ENCODE measurements around the gene SKI. TPM values are rescaled to one million over a fixed set of nuclear protein-coding genes. Genes with fewer than 3 reads are reported as not detected.

SKI gene
- total RNA-seq, 1 donor from 2014 or later, result 90.0 TPM

DNA sequence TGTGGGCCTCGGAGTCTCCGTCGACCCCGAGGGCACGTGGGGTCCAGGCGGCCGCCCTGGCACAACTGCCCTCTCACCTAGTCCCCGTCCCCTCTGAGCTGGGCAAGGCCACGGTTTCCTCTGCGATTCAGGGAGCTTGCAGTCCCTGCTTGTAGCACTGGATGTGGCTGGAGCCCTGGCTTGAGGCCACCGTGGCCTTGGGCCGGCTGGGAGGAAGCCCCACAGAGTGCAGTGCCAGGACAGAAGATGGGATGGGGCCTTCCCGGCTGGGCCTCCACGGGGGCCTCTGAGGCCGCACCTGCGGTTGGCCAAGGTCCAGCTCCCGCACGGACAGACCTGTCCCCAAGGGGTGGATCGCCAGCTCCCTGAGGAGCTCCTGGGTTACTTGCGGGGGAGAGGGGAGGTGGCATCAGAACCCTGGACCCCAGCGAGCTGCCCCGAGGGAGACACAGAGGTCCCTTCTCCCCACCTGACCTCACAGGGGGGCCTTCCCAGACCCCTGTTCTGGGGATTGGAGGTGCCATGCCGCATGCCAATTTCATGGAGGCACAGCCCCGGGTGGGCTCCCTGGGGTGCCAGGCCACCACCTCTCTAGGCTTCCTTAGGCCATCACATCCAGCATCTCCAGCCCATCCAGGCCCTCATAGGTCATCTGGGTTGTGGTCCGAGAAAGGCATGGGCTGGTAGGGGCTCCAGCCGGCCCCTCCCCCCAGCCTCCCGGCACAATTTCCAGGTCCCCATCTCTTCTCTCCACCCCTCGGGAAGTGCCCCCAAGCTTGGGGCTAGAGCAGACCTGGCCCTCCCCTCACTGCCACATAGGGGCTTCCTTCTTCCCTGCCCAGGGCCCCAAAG lies 82.4 kb downstream of the SKI start:
- Histone ChIP-seq H3K9me3 (no peaks in the 10 kb centered on the region), H3K27ac (peak overlapping the region; percentile 92), H3K4me1 (peaks cover 47% of the 10 kb centered on the region), H3K4me3 (no peak overlapping the region), H3K36me3 (peaks cover 38% of the 10 kb centered on the region), H3K27me3 (ENCODE audit: low read depth) (no peaks in the 10 kb centered on the region)
- DNase-seq, result no peak
- intact Hi-C loops (cut with DNase I), result no loop called here
- TF ChIP-seq, protein P1, sequence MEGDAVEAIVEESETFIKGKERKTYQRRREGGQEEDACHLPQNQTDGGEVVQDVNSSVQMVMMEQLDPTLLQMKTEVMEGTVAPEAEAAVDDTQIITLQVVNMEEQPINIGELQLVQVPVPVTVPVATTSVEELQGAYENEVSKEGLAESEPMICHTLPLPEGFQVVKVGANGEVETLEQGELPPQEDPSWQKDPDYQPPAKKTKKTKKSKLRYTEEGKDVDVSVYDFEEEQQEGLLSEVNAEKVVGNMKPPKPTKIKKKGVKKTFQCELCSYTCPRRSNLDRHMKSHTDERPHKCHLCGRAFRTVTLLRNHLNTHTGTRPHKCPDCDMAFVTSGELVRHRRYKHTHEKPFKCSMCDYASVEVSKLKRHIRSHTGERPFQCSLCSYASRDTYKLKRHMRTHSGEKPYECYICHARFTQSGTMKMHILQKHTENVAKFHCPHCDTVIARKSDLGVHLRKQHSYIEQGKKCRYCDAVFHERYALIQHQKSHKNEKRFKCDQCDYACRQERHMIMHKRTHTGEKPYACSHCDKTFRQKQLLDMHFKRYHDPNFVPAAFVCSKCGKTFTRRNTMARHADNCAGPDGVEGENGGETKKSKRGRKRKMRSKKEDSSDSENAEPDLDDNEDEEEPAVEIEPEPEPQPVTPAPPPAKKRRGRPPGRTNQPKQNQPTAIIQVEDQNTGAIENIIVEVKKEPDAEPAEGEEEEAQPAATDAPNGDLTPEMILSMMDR (IDR thresholded peaks at IDR 0.05), result no peak
- no peak for ATAC-seq

DNA sequence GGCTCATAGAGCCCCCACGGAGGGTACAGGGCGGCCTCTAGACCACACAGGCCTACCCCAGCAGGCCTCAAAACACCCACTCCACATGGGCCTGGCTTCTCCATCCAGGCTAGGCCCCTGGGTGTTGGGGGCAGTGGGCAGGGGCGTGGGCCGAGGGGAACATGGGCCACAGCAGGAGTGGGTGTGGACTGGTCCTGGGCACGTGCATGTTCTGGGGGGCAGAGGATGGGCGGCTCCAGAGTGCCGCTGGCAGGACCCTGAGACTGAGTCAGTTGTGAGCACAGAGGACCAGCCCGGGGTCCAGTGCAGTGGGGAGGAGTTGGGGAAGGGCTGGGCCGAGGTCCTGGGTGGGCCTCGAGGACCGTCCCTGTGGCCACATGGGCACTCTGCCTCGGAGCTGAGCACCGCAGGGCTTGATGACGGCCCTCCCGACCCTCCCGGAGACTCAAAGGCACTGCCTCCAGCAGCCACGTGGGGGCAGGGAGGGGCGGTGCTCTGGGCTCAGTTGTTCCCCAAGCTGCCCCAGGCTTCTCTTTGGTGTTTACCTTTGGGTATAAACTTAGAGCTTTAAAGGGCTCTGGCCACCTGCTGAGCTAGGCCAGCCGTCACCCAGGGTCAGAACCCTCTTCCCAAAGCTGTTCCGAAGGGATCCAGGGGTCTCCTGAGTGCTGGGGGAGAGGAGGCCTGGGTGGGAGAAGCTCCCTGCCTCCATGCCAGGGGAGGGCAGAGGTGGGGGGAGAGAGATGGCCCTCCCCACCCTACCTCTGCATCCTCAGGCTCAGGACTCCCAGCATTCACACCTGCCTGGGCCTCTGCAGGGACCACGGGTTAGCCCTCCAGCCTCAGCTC lies 83.3 kb downstream of the SKI start:
- intact Hi-C loops (cut with DNase I), result no loop called here
- peaks cover 55% of the 10 kb centered on the region for H3K4me1 ChIP-seq
- TF ChIP-seq, protein P1 (IDR thresholded peaks at IDR 0.05), result peak; percentile 51
- no peak overlapping the region for H3K4me3 ChIP-seq
- H3K36me3 ChIP-seq, result peaks cover 30% of the 10 kb centered on the region
- peak overlapping the region; percentile 92 for H3K27ac ChIP-seq
- peak; percentile 32 to 34 for ATAC-seq
- DNase-seq, result peak; percentile 75
- H3K27me3 ChIP-seq (ENCODE audit: low read depth), result no peaks in the 10 kb centered on the region
- no peaks in the 10 kb centered on the region for H3K9me3 ChIP-seq

DNA sequence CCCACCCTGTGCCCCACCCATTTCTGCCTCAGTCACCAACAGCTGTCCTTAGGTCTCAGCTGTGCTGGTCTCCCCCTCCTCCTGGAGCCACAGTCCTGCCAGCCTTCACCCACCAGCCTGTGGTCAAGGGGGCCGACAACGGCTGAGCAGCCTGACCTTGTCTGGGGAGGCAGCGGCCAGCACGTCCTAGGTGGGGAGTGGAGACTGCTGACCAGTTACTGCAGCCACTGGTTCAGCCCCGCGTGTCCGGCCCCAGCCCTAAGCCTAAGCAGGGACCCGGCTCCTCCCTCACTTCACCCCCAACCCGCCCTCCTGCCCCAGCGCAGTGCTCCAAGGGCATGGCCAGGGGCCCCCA lies 84.0 kb downstream of the SKI start:
- no peaks in the 10 kb centered on the region for H3K27me3 ChIP-seq (ENCODE audit: low read depth)
- no peak overlapping the region for H3K4me3 ChIP-seq
- no peaks in the 10 kb centered on the region for H3K9me3 ChIP-seq
- H3K27ac ChIP-seq, result peak overlapping the region; percentile 92
- TF ChIP-seq, protein P1 (IDR thresholded peaks at IDR 0.05), result no peak
- intact Hi-C loops (cut with DNase I), result no loop called here
- H3K36me3 ChIP-seq, result peaks cover 22% of the 10 kb centered on the region
- no peak for ATAC-seq
- H3K4me1 ChIP-seq, result peaks cover 61% of the 10 kb centered on the region
- no peak for DNase-seq

DNA sequence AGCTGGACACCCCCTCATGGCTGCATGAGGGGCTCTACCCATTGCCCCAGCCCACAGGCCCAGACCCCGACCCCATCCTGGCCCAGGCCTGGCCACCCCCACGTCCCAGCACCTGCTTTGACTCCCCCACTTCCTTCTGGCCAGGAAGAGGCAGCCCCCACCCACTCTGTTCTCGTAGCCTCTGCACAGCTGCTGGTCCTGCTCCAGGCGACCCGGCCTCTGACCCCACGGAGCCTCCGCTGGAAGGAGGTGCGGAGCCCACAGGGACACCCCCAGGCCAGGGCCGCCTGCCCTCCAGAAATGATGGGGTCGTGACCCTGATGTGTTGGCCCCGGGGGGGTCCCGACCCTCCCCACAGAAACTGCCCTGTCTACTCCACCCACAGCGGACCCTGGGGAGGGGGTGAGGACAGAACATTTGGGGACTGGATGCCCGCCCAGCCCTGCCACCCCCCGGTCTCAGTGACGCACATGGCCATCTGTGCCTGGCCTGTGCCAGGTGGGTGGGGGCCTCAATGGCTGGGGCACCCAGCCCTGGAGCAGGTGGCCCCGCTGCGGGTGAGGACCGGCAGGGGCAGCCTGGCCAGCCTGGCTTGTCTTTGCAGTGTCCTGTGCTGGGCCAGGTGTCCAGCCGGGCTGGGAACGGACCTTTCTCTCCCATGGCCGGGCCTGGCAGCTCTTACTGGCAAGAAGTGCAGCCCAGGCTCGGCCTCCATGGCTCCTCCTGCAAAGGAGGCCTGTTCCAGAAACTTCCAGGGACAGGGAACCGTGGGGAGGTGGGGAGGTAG lies 84.6 kb downstream of the SKI start:
- Histone ChIP-seq H3K9me3 (no peaks in the 10 kb centered on the region), H3K36me3 (peaks cover 17% of the 10 kb centered on the region), H3K4me3 (no peak overlapping the region), H3K4me1 (peaks cover 61% of the 10 kb centered on the region), H3K27ac (peak overlapping the region; percentile 92), H3K27me3 (ENCODE audit: low read depth) (no peaks in the 10 kb centered on the region)
- DNase-seq (no peak), ATAC-seq (no peak)
- TF ChIP-seq, protein P1 (IDR thresholded peaks at IDR 0.05), result no peak
- intact Hi-C loops (cut with DNase I), result no loop called here

DNA sequence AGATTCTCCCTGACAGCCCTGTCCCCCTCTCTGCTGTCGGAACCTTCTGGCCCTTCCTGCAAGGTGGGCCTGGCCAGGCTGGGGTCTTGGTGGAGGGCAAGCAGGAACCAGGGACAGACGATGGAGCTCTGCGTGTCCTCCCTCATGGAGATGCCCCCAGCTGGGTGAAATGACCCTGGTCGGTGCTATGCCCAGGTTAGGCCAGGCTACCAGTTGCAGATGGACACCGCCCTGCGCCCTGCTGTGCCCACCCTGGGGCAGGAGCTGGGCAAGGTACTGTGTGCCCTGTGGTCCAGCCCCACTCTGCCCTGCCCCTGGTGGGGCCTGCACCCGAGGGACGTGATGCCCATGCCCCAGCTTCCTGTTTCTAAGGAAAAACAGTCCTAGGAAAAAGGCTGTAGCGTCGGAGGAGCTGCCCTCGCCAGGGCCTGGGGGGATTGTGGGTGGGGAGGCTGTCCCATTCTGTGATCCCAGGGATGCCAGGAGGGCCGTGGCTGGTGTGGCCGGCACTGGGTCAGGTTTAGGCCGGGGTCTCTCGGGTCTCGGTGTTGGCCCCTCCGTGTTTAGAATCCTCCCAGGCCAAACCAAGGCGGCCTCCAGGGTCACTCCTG lies 85.6 kb downstream of the SKI start:
- Histone ChIP-seq H3K4me1 (peaks cover 61% of the 10 kb centered on the region), H3K9me3 (no peaks in the 10 kb centered on the region), H3K27me3 (ENCODE audit: low read depth) (no peaks in the 10 kb centered on the region), H3K27ac (peak overlapping the region; percentile 92), H3K36me3 (peaks cover 6% of the 10 kb centered on the region), H3K4me3 (peak overlapping the region; percentile 67)
- intact Hi-C loops (cut with DNase I), result no loop called here
- ATAC-seq (no peak), DNase-seq (no peak)
- TF ChIP-seq, protein P1 (IDR thresholded peaks at IDR 0.05), result no peak

Data from lower lobe of right lung (tissue), 2 donors.